ENCODE data around the gene VASH2. TPM values are rescaled to one million over a fixed set of nuclear protein-coding genes. Genes with fewer than 3 reads are reported as not detected.
A peak's percentile ranks its signal among the peaks of the same experiment; 100 is the strongest.
"Not testable (repeated sequence)": the region's sequence is repeated elsewhere in the genome, so short reads cannot be mapped to it uniquely, and the experiment has no call there.

The VASH2 gene
- total RNA-seq, result 75.0 and 113 TPM in 2 replicates
- 57.7 TPM for polyA plus RNA-seq (2012)

DNA sequence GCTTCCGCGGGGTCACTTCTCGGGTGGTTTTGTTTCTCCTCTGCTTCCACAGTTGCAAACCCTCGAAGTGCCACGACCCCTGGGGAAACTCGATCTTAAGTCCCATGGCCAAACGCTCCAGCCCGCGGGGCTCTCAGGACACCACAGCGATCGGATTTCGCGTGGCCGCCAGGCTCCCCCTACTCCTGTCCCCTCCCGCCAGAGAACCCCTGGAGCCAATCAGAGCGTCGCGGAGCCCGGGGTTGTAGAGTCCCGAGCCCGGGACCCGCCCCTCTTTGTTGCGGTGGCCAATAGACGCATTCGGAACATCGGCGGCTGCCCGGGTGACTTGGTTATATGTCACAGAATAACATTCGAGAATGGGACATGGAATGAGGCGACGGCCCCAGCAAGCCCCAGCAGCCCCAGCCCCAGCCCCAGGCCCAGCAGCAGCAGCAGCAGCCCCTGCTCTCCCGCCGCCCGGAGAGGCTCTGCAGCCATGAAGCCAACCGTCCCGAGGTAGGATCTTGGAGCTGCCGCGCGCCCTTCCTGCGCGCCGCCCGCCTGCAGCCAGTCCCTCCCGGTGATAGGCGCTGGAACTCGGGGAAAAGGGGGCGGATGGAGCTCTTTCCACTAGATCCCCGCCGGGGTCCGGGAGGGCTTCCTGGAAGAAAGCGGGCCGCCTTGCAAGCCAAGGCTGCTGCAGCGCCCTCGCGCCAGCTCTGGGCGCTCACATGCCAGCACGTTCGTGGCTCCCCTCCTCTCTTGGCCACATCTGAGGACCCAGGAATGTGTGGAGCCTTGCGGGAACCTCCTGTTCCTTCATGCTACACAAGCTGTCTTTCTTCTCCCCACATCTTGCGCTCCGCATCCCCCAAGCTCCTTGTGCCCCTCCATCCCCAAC, at the start of gene VASH2:
Gene VASH2, plus strand, starts transcription at position 299 of the 883 bp plus-strand sequence. CDS start 1,002 bp downstream, outside the sequence.
- DNase-seq (ENCODE audit: low read depth), result peak; percentile 97

DNA sequence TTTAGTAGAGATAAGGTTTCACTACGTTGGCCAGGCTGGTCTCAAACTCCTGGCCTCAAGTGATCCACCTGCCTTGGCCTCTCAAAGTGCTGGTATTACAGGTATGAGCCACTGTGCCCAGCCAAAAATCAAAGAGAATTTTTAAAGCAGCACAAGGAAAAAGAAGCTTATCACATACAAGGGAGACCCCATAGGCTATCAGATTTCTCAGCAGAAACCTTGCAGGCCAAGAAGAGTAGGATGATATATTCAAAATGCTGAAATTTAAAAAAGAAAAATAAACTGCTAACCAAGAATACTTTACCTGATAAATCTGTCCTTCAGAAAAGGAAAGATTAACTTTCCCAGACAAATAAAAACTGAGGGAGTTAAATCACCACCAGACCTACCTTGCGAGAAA, 49.1 kb upstream of the VASH2 start:
- DNase-seq (ENCODE audit: low read depth), result no peak

DNA sequence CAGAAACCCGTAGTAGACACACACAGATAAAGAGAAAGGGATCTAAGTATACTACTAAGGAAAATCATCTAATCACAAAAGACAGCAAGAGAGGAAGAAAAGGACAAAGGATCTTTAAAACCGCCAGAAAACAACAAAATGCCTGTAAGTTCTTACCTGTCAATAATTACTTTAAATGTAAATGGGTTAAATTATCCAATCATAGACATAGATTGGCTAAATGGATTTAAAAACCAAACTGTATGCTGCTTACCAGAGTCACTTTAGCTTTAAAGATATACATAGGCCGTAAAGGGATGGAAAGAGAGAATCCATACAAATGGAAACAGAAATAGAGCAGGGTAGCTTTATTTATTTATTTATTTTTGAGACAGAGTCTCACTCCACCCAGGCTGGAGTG, 48.3 kb upstream of the VASH2 start:
- no peak for DNase-seq (ENCODE audit: low read depth)

DNA sequence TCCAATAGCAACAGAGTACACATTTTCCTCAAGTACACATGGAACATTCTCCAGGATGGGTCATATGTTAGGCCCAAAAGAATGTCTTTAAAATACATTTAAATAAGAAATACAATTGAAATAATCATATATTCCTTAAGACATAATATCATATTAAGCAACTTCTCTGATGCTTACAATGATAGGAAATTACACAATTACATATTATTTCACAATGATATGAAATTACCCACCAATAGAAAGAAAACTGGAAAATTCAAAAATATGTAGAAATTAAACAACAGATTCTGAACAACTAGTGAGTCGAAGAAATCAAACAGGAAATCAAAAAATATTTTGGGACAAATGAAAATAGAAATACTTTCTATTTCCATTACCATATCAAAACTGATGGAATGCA, 46.7 kb upstream of the VASH2 start:
- no peak for DNase-seq (ENCODE audit: low read depth)

DNA sequence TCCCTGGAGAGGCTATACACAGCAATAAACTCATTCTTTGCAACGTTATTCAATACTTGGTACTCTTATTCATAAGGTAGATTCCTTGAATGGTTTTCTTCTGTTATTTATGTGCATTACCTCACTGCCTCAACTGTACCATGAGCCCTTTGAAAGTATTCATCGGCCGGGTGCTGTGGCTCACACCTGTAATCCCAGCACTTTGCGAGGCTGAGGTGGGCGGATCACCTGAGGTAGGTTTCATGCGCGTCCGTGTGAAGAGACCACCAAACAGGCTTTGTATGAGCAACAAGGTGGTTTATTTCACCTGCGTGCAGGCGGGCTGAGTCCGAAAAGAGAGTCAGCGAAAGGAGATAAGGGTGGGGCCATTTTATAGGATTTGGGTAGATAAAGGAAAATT, 42.3 kb upstream of the VASH2 start:
- DNase-seq (ENCODE audit: low read depth), result not testable (repeated sequence)

DNA sequence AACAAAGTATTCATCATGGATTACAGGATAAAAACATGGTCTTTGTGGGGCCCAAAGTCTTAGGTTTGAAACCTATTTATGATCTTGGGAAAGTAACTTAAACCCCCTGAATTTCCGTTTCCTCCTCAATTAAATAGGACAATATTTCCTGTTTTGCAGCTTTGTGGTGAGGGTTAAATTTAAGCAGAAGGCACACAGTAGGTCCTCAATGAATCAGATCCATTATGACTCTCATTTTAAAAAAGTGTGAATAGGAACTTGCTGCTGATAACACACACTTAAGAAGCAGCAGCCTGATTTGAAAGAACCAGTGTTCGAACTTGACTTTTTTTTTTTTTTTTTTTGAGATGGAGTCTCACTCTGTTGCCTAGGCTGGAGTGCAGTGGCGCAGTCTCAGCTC, 41.4 kb upstream of the VASH2 start:
- no peak for DNase-seq (ENCODE audit: low read depth)

DNA sequence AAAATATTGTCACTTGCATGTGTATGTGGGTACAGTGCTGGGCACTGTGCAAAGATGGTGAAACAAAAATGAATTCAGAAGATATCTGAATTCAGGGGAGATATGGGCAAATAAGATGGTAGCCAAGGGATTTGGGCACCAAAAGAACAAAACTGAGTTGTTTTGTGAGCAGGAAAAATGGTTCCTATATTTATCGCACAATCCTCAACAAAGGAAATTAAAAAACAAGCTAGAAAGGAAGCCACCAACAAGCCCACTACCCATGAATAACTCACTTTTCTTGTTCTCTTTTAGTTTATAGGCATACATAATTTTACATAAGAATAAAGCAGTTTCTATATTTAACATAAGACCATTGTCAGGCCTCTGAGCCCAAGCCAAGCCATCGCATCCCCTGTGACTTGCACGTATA, 40.7 kb upstream of the VASH2 start:
- no peak for DNase-seq (ENCODE audit: low read depth)

DNA sequence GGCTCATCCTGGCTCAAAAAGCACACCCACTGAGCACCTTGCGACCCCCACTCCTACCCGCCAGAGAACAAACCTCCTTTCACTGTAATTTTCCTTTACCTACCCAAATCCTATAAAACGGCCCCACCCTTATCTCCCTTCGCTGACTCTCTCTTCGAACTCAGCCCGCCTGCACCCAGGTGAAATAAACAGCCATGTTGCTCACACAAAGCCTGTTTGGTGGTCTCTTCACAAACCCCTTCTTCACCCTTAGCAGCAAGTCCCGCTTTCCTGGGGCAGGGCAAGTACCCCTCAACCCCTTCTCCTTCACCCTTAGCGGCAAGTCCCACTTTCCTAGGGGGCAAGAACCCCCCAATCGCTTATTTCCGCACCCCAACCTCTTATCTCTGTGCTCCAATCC, 40.1 kb upstream of the VASH2 start:
- DNase-seq (ENCODE audit: low read depth), result not testable (repeated sequence)

DNA sequence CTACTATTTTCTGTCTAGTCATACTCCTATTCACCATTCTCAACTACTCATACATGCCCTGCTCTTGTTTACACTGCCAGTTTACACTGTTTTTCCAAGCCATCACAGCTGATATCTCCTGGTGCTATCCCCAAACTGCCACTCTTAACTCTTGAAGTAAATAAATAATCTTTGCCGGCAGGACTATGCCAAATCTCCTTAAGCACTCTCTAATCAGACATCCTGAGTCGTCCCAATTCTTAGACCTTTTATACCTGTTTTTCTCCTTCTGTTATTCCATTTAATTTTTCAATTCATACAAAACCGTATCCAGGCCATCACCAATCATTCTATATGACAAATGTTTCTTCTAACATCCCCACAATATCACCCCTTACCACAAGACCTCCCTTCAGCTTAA, 36.7 kb upstream of the VASH2 start:
- not testable (repeated sequence) for DNase-seq (ENCODE audit: low read depth)

DNA sequence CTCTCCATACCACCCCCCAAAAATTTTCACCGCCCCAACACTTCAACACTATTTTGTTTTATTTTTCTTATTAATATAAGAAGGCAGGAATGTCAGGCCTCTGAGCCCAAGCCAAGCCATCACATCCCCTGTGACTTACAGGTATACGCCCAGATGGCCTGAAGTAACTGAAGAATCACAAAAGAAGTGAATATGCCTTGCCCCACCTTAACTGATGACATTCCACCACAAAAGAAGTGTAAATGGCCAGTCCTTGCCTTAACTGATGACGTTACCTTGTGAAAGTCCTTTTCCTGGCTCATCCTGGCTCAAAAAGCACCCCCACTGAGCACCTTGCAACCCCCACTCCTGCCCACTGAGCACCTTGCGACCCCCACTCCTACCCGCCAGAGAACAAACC, 36.2 kb upstream of the VASH2 start:
- DNase-seq (ENCODE audit: low read depth), result not testable (repeated sequence)

DNA sequence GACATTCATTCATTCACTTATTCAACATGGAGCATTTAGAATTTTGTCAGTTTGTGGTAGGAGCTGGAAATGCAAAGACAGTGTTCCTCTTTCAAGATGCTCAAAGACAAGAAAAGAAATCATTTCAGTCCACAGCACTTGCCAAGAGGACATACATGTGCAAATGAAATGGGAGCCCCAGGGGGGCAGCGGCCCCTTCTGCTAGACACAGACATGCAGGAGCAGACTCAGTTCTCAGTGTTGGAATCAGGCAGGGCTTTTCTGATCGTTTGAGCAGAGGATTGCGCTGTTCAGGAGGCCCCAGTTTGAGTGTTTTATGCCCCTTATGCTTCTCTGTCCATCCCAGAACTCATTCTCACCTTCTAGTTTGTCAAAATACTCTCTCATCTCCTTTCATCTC, 35.6 kb upstream of the VASH2 start:
- DNase-seq (ENCODE audit: low read depth), result no peak

DNA sequence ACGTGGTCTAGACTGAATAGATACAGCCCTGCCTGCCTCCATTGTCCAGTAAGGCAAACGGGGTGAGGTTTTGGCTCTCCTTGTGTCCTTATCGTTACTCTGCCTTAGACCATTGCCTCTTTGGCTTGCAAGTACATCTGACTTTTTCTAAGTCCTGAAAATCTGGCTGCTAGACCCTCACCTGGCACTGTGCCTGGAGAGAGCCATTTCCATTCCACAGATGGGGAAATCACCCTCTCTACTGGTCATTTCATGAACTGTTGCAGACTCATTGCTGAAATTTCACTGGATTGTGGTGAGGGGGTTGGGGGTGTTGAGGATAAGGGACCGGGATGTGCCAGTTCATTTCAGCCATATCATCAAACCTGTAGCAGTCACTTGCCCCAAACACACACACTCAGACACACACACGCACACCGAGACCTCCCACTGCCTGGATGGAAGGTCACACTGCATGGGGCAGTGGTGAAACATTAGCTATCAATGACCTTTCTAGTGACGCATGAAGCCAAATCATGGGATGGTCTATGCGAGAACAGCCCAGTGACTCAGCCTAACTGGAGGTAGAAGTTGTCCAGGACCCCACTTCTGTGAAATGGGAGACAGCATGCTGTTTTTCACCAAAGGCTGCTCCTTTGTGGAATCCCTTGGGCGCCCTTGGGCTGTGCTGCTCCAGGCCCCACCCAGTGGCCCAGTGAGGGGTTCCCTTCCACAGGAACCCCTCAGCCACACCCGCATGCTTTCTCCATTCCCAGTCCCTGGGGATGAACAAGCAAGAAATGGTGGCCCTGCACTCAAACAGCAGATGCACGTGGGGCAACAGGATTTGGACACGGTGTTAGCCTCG, 34.9 kb upstream of the VASH2 start:
- peak; percentile 27 for DNase-seq (ENCODE audit: low read depth)

DNA sequence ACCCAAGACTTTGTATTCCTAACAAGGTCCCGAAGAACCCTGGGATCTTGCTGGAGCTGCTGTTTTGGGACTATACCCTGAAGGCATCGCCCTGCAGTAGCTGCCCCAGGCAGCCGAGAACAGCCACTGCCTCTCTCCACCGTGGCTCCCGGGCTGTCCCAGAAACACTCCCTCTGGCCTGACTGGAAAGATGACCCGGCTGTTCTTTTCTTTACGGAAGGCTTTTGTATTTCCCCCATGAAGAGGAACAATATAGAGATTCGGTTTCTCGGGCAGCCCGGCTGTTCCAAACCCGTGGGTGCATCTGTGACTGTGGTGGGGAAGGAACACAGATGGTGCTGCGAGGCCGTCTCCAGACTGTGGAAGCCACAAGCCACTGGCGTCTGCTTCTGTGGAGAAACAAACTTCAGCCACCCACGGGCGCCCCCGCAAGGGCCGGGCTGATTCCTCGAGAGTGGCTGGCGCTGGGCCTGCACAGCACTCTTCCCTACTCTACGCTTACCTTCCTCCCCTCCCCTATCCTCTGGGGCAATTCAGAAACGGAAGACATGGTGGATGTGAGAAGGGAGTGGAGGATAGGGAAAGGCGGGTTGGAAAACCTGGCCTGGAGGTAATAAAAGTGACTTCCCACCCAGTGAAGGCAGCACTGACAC, 33.7 kb upstream of the VASH2 start:
- DNase-seq (ENCODE audit: low read depth), result peak; percentile 95

DNA sequence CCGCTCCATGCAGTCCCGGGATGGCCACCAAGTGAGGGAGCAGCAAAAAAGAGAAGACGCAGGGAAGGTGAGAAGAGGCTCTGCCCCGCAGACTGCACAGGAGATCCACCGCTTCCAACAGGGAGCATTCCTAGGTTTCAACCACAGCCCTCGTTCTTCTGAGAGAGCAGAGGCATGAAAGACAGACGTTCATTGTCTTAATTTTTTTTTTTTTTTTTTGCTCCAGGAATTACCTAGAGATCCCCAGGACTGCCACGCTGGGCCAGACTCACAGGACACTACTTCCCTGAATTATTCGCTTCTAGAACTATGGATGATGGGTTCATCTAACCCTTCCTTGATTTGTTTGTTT, 33.2 kb upstream of the VASH2 start:
- no peak for DNase-seq (ENCODE audit: low read depth)

DNA sequence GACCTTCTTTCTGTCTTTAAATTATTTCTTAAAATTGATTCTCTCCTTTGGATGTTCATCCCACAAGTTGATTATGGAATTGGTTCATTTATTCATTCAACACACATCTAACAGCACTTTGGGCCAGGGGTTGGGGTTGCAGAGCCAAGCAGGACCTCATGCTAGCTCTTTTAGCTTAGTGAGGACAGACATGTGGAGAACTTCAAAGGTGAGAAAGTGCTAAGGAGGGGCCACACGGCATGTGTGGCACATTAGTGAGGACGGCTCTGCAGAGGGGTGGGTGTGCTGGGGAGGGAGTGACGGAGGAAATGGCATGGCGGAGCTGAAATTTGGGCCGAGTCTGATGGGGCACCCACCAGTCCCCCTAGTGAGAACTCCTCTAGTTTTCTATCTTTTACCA, 32.5 kb upstream of the VASH2 start:
- DNase-seq (ENCODE audit: low read depth), result no peak

DNA sequence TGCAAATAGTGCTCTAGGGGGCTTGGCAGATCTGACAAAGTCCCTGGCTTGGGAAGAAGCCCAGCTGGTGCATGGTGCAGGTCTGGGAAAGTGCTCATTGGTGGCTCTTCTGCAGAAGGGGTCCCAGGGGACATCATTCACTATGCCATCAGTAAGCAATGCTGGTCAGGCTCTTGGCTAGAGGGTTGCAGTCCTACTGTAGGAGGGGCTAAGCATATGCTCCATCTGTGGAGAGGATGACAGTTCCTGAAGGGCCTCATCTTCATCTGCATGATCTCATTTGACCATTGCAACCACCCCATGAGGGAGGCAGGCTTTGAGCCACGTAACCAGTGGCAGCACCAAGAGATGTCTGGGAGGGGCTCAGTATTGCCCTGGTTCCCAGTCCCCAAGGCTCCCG, 31.5 kb upstream of the VASH2 start:
- no peak for DNase-seq (ENCODE audit: low read depth)

DNA sequence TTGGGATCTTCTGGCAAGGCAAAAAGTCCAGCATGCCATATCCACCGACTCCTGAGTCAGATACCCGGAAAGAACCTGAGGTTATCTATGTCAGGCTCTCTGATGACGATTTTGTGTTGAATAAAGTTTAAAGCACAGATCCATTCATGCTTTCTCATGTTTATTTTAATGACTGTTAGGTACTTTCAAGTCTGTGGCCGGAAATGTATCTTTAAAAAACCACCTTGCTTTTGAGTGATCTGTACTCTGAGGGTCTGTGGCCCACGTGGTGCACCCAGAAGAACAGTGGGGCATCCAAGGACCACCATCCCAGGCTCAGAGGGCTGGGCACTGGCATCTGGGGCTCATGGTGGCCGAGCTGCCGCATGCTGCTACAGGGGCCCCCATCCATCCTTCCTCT, 30.1 kb upstream of the VASH2 start:
- DNase-seq (ENCODE audit: low read depth), result no peak

DNA sequence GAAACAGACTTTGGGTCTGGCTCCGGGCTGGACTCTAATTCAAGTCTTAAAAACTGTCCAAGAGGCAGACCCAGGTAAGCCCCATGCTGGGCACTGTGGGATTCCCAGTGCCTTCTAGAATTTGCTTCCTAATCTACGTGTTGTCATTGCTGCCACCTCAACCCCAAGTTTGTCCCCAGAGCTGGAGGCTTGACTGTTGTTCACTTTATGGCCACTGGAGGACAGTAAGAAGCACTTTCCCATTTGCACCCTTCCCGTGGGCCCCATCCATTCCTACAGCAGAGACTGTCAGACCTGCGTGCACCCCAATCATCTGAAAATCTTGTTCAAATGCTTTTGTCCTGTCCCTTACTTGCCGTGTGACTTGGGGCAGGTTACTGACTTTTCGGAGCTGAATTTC, 29.4 kb upstream of the VASH2 start:
- no peak for DNase-seq (ENCODE audit: low read depth)

DNA sequence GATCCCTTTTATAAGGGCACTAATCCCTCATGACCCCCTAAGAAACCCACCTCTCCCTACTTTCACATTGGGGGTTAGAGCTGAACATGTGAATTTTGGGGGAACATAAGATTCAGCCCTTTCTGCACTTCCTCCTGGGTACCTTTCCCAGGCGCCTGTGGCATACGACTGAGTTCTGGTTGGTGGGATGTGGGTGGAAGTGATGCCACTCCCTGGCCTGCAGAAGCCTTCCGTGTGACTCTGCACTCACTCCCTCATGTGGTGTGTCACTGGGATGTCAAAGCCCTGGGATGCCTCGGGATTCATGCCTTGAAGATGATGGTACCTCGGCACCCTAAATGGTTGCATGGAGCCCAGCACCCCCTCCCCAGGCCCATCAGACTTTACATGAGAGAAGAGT, 28.3 kb upstream of the VASH2 start:
- no peak for DNase-seq (ENCODE audit: low read depth)

DNA sequence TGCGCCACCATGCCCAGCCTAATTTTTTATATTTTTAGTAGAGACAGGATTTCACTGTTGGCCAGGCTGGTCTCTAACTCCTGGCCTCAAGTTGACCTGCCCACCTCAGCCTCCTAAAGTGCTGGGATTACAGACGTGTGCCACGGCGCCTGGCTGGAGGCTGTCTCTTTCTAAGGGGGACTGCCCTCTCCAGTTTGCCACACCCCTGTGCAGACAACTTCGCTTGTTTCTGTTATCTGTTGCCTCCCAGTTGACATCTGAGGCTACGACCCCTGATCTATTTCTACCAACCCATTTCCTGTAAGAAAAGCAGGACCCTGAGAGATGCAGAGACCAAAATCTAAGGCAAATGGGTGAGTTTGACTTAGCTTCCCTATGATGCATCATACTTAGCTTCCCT, 24.0 kb upstream of the VASH2 start:
- DNase-seq (ENCODE audit: low read depth), result no peak

DNA sequence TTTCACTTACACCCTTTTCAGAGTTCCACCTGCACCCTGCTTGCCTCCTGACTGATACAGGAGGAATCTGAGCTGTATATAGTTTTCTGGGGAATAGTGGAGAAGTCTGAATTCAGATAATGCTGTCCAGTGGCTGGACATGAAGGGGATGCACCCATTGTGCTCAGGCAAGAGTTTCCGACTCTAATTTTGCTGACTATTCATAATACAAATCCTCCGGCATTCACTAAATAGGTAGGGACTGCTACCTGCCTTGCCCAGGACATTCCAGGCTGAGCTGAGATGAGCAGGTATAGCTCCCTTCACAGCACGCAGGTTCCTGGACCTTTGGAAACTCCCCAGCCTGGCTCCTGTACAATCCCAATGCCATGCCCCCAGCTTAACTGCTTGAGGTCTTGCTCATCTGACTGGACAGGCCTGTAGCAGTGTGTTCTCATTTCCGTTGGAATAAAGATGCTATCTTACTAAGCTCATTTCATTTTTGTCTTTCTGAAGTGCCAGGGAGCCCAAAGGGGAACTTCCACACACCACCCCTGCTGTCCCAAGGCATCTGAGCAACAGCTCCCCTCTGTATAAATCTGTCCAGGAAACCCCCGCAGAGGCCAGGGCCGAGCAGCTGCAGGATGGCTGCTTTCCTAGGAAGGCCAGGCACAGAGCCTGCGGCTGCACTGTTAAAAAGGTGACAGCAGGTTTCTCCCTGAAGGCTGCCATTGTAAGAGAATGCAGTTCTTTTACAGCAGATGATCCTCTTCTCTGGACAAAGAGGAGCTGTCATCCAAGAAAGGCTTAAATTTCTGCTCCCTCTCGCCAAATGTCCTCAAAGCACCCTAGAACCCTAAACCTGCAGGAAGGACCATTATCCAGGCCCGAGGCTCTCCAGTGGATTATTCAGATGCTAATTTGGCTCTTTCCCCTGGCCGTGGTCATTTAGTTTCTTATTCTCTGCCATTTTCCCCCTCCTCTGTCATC, 21.7 kb upstream of the VASH2 start:
- peak; percentile 22 for DNase-seq (ENCODE audit: low read depth)

All from myocyte (in vitro differentiated cells).